Measurements from ENCODE around the gene AP2M1.

AP2M1 gene

GRCh38 chr3:184198509-184198908, 23.9 kb downstream of the AP2M1 start:
- H3K9me3 ChIP-seq = no peaks in the 10 kb centered on the region
- peaks cover 2% of the 10 kb centered on the region for H3K27me3 ChIP-seq
- no peak overlapping the region for H3K27ac ChIP-seq
- no peak overlapping the region for H3K4me3 ChIP-seq (ENCODE audit: low read depth in 1 of 2, low read length in 1 of 2)
- TF ChIP-seq CTCF (IDR thresholded peaks at IDR 0.05) = no peak
- no peaks in the 10 kb centered on the region for H3K4me1 ChIP-seq (ENCODE audit: control insufficient read depth in 1 of 2, insufficient read depth in 1 of 2, low read depth in 1 of 2, low read length in 1 of 2)
- peaks cover 32% of the 10 kb centered on the region for H3K36me3 ChIP-seq

- no peak for TF ChIP-seq CTCF (IDR thresholded peaks at IDR 0.05)
- Histone ChIP-seq H3K27ac (no peak overlapping the region), H3K4me3 (ENCODE audit: low read depth in 1 of 2, low read length in 1 of 2) (no peak overlapping the region), H3K27me3 (peaks cover 17% of the 10 kb centered on the region), H3K9me3 (no peaks in the 10 kb centered on the region), H3K36me3 (peaks cover 9% of the 10 kb centered on the region), H3K4me1 (ENCODE audit: control insufficient read depth in 1 of 2, insufficient read depth in 1 of 2, low read depth in 1 of 2, low read length in 1 of 2) (no peaks in the 10 kb centered on the region)
Observed at GRCh38 chr3:184200825-184201224, 26.2 kb downstream of the AP2M1 start.

- Histone ChIP-seq H3K27me3 (peaks cover 37% of the 10 kb centered on the region), H3K4me1 (ENCODE audit: control insufficient read depth in 1 of 2, insufficient read depth in 1 of 2, low read depth in 1 of 2, low read length in 1 of 2) (no peaks in the 10 kb centered on the region), H3K36me3 (no peaks in the 10 kb centered on the region), H3K27ac (no peak overlapping the region), H3K9me3 (no peaks in the 10 kb centered on the region), H3K4me3 (ENCODE audit: low read depth in 1 of 2, low read length in 1 of 2) (no peak overlapping the region)
- TF ChIP-seq CTCF (IDR thresholded peaks at IDR 0.05) = no peak
Observed at GRCh38 chr3:184203526-184203925, 28.9 kb downstream of the AP2M1 start.

- Histone ChIP-seq H3K4me3 (ENCODE audit: low read depth in 1 of 2, low read length in 1 of 2) (no peak overlapping the region), H3K27me3 (peaks cover 63% of the 10 kb centered on the region), H3K9me3 (no peaks in the 10 kb centered on the region), H3K27ac (no peak overlapping the region), H3K36me3 (no peaks in the 10 kb centered on the region), H3K4me1 (ENCODE audit: control insufficient read depth in 1 of 2, insufficient read depth in 1 of 2, low read depth in 1 of 2, low read length in 1 of 2) (no peaks in the 10 kb centered on the region)
- TF ChIP-seq CTCF (IDR thresholded peaks at IDR 0.05) = no peak
Observed at GRCh38 chr3:184209146-184209923, 34.7 kb downstream of the AP2M1 start.

- peaks cover 66% of the 10 kb centered on the region for H3K27me3 ChIP-seq
- H3K36me3 ChIP-seq = no peaks in the 10 kb centered on the region
- no peak overlapping the region for H3K4me3 ChIP-seq (ENCODE audit: low read depth in 1 of 2, low read length in 1 of 2)
- no peak overlapping the region for H3K27ac ChIP-seq
- no peaks in the 10 kb centered on the region for H3K4me1 ChIP-seq (ENCODE audit: control insufficient read depth in 1 of 2, insufficient read depth in 1 of 2, low read depth in 1 of 2, low read length in 1 of 2)
- H3K9me3 ChIP-seq = no peaks in the 10 kb centered on the region
- no peak for TF ChIP-seq CTCF (IDR thresholded peaks at IDR 0.05)
Observed at GRCh38 chr3:184211297-184211696, 36.6 kb downstream of the AP2M1 start.

Data from neutrophil (primary cell).